GM23338 (cell line): ENCODE measurements around the gene CRYBG3. TPM values are rescaled to one million over a fixed set of nuclear protein-coding genes. Genes with fewer than 3 reads are reported as not detected.

Experiments
- ATAC-seq: fragments of 200-7000 bp; cut with Tn5 transposase; 3 replicates; pipeline ENCODE4 v1.9.1; 2020
- DNase-seq: peaks from one replicate; pipeline ENCODE4 v3.0.0-alpha.2; 2015; ENCODE audit warnings: low spot score
- H2AFZ ChIP-seq: fragments of 200-600 bp; sonication (generic); 2 replicates; pipeline ENCODE4 v1.8.0; 2016; ENCODE audit warnings: antibody characterized with exemption, mild to moderate bottlenecking, moderate library complexity
- H3F3A ChIP-seq: fragments of 200-600 bp; sonication (generic); replicated peaks from 2 replicates; pipeline ENCODE4 v1.8.0; 2017; ENCODE audit warnings: antibody characterized with exemption, mixed run types, low read depth
- H3K27ac ChIP-seq: fragments of 200-600 bp; sonication (generic); 2 replicates; pipeline ENCODE4 v1.6.1; 2016; ENCODE audit warnings: low read depth
- H3K27me3 ChIP-seq: fragments of 200-600 bp; sonication (generic); 2 replicates; pipeline ENCODE4 v1.8.0; 2016; ENCODE audit warnings: mild to moderate bottlenecking, mixed run types, moderate library complexity; ENCODE audit not compliant: insufficient read depth
- H3K36me3 ChIP-seq: fragments of 200-600 bp; sonication (generic); 2 replicates; pipeline ENCODE4 v1.8.0; 2016; ENCODE audit warnings: mild to moderate bottlenecking; ENCODE audit not compliant: insufficient read depth
- H3K4me1 ChIP-seq: fragments of 200-600 bp; sonication (generic); 2 replicates; pipeline ENCODE4 v1.8.0; 2016; ENCODE audit warnings: mild to moderate bottlenecking, moderate library complexity; ENCODE audit not compliant: insufficient read depth
- H3K4me2 ChIP-seq: fragments of 200-600 bp; sonication (generic); 2 replicates; pipeline ENCODE4 v1.7.1; 2017; ENCODE audit warnings: mixed run types
- H3K4me3 ChIP-seq: fragments of 200-600 bp; sonication (generic); 2 replicates; pipeline ENCODE4 v1.6.1; 2016; ENCODE audit warnings: mixed run types
- H3K79me2 ChIP-seq: fragments of 200-600 bp; sonication (generic); replicated peaks from 2 replicates; pipeline ENCODE4 v1.8.0; 2017; ENCODE audit warnings: mild to moderate bottlenecking; ENCODE audit not compliant: insufficient read depth
- H3K9me2 ChIP-seq: fragments of 200-600 bp; sonication (generic); 2 replicates; pipeline ENCODE4 v1.8.0; 2017; ENCODE audit not compliant: insufficient read depth
- H4K20me1 ChIP-seq: fragments of 200-600 bp; sonication (generic); replicated peaks from 2 replicates; pipeline ENCODE4 v1.8.0; 2017; ENCODE audit warnings: mild to moderate bottlenecking; ENCODE audit not compliant: insufficient read depth
- H3K27ac Mint-ChIP-seq: 2 replicates; pipeline ENCODE4 v1.8.0; 2020; ENCODE audit warnings: inconsistent platforms, mild to moderate bottlenecking, moderate library complexity, mixed read lengths
- H3K27me3 Mint-ChIP-seq: 3 replicates; pipeline ENCODE4 v1.8.0; 2022; ENCODE audit warnings: low read depth, mild to moderate bottlenecking, moderate library complexity, mixed read lengths, inconsistent platforms; ENCODE audit not compliant: insufficient read depth, poor library complexity
- H3K36me3 Mint-ChIP-seq: 3 replicates; pipeline ENCODE4 v1.8.0; 2021; ENCODE audit warnings: low read depth, mild to moderate bottlenecking, inconsistent platforms, moderate library complexity, mixed read lengths
- H3K4me1 Mint-ChIP-seq: 3 replicates; pipeline ENCODE4 v1.8.0; 2020; ENCODE audit warnings: mild to moderate bottlenecking, inconsistent platforms, mixed read lengths
- H3K4me3 Mint-ChIP-seq: 3 replicates; pipeline ENCODE4 v1.8.0; 2021; ENCODE audit warnings: moderate library complexity, mild to moderate bottlenecking, inconsistent platforms, mixed read lengths
- H3K9me3 Mint-ChIP-seq: 3 replicates; pipeline ENCODE4 v1.8.0; 2020; ENCODE audit warnings: moderate library complexity, mild to moderate bottlenecking, inconsistent platforms, mixed read lengths
- EZH2 ChIP-seq: fragments of 200-600 bp; sonication (generic); IDR thresholded peaks from one replicate; pipeline ENCODE4 v1.8.0; 2017; ENCODE audit warnings: antibody characterized with exemption, mild to moderate bottlenecking, low read depth; ENCODE audit not compliant: unreplicated experiment
- JUNB ChIP-seq: IDR thresholded peaks from one replicate; pipeline ENCODE4 v1.6.1; 2016; ENCODE audit warnings: antibody characterized with exemption; ENCODE audit not compliant: unreplicated experiment
- NANOG ChIP-seq: IDR thresholded peaks from 2 replicates; pipeline ENCODE4 v1.6.1; 2016; ENCODE audit warnings: antibody characterized with exemption, borderline replicate concordance
- STAT1 ChIP-seq: IDR thresholded peaks from one replicate; pipeline ENCODE4 v1.6.1; 2016; ENCODE audit warnings: antibody characterized with exemption; ENCODE audit not compliant: unreplicated experiment
- ZNF331 ChIP-seq: fragments of 250-450 bp; sonication (Bioruptor Pico); IDR thresholded peaks from 2 replicates; pipeline ENCODE4 v1.5.0; 2020; ENCODE audit warnings: low read depth, mild to moderate bottlenecking, moderate library complexity
- ZNF462 ChIP-seq: fragments of 250-450 bp; sonication (Bioruptor Pico); IDR thresholded peaks from 2 replicates; pipeline ENCODE4 v1.5.0; 2020; ENCODE audit warnings: mild to moderate bottlenecking, moderate library complexity
- polyA plus RNA-seq: library from polyadenylated mRNA; unstranded; fragments of >200 nt; fragmentation: Nextera tagmentation; extraction: Ambion mirVana; gene quantifications from 2 replicates; pipeline ENCODE4 v1.2.1, GENCODE V29; 2016
- total RNA-seq: library from RNA; depleted of rRNA; stranded (reverse); fragments of >200 nt; shearing (Covaris generic); gene quantifications from 2 replicates; pipeline ENCODE4 v1.2.3, GENCODE V29; 2014

The CRYBG3 gene
- total and polyA plus RNA-seq, 2 experiments from 2014 or later, result 2.3 to 8.9 TPM

DNA sequence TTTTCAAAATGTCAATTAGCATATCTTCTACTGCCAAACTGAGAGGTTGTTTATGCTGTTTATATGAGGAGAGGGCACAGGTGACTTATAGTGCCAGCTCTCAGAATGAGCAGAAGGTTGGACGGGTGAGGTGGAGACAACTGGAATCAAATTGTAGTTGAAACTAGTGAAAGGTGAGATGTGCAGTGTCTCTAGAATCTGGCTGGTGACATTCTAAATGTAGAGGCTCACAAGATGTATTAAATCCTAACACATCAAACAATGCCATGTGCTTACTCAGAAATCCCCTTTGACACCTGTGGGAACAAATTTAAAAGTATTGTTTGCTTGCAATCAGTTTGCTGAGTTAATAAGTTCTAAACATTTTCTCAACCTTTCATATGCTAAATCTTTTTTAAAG is 40.8 kb downstream of the CRYBG3 start:
- Histone ChIP-seq H2AFZ (no peak overlapping the region), H3K9me2 (no peaks in the 10 kb centered on the region), H3K4me2 (no peak overlapping the region), H3K27ac (no peak overlapping the region), H3K4me1 (no peaks in the 10 kb centered on the region), H4K20me1 (no peaks in the 10 kb centered on the region), H3K4me3 (no peak overlapping the region), H3K36me3 (no peaks in the 10 kb centered on the region), H3F3A (no peaks in the 10 kb centered on the region), H3K79me2 (peaks cover 11% of the 10 kb centered on the region), H3K27me3 (no peaks in the 10 kb centered on the region)
- peaks cover 6% of the 10 kb centered on the region for H3K4me1 Mint-ChIP-seq
- peaks cover 1% of the 10 kb centered on the region for H3K27me3 Mint-ChIP-seq
- no peak overlapping the region for H3K4me3 Mint-ChIP-seq
- no peak overlapping the region for H3K27ac Mint-ChIP-seq
- DNase-seq (no peak), ATAC-seq (no peak)
- no peaks in the 10 kb centered on the region for H3K9me3 Mint-ChIP-seq
- TF ChIP-seq STAT1 (no peak), EZH2 (no peak)
- H3K36me3 Mint-ChIP-seq, result no peaks in the 10 kb centered on the region

DNA sequence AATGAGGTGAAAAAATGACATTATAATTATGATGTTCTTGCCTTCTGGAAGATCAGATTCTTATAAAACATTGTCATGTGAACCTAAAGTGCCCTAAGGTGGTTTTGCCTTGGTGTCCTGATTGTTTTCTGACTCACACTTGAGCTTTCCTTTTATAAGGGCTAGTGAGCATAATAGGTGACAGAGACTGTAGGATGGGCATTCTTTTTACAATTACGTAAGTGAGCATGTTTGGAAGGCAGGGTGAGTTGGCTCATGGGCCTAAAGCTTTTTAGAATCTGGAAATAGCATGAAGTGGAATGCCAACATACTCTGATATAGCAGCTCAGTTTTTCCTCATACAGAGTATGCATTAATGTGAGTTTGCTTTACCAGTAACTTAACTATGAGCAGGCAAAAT is 41.2 kb downstream of the CRYBG3 start:
- Histone ChIP-seq H2AFZ (no peak overlapping the region), H4K20me1 (no peaks in the 10 kb centered on the region), H3K27me3 (no peaks in the 10 kb centered on the region), H3K4me3 (no peak overlapping the region), H3K9me2 (no peaks in the 10 kb centered on the region), H3K36me3 (no peaks in the 10 kb centered on the region), H3K27ac (no peak overlapping the region), H3K4me1 (no peaks in the 10 kb centered on the region), H3K79me2 (peaks cover 7% of the 10 kb centered on the region), H3F3A (no peaks in the 10 kb centered on the region), H3K4me2 (no peak overlapping the region)
- Mint-ChIP-seq H3K4me3 (no peak overlapping the region), H3K9me3 (no peaks in the 10 kb centered on the region), H3K27me3 (peaks cover 1% of the 10 kb centered on the region), H3K27ac (no peak overlapping the region), H3K36me3 (no peaks in the 10 kb centered on the region), H3K4me1 (peaks cover 2% of the 10 kb centered on the region; the same call in 2 of the 3 replicates)
- TF ChIP-seq NANOG, result no peak
- TF ChIP-seq JUNB, result no peak
- TF ChIP-seq ZNF462 (CRISPR knock-in tag), result no peak
- no peak for TF ChIP-seq ZNF331 (CRISPR knock-in tag)
- ATAC-seq (no peak), DNase-seq (no peak)
